Right lobe of liver (tissue), 6 donors: ENCODE data around the gene PCDHB3. TPM values are rescaled to one million over a fixed set of nuclear protein-coding genes. Genes with fewer than 3 reads are reported as not detected.
"Not testable (repeated sequence)": the region's sequence is repeated elsewhere in the genome, so short reads cannot be mapped to it uniquely, and the experiment has no call there.

Source experiments
- ATAC-seq, 4 donors: fragments of 200-7000 bp; cut with Tn5 transposase; one replicate each; pipeline ENCODE4 v1.9.1; 2020; ENCODE audit warnings: mild to moderate bottlenecking in 4 of 4, moderate library complexity in 4 of 4
- DNase-seq, 3 donors: peaks; one replicate each; pipeline ENCODE4 v3.0.0-alpha.2; 2020
- H3K27ac ChIP-seq, 3 donors: fragments of 200-600 bp; one replicate each; pipeline ENCODE4 v1.8.0; 2022
- H3K27me3 ChIP-seq, 2 donors: fragments of 200-600 bp; one replicate each; pipeline ENCODE4 v1.8.0; 2022
- H3K36me3 ChIP-seq, 4 donors: fragments of 200-600 bp; sonication (generic) in 1 of 4; one replicate each; pipeline versions ENCODE4 v1.5.1 to v1.8.0; 2017 to 2022; ENCODE audit warnings: control low read depth in 1 of 4
- H3K4me1 ChIP-seq, 4 donors: fragments of 200-600 bp; sonication (generic) in 1 of 4; one replicate each; pipeline versions ENCODE4 v1.5.1 to v1.8.0; 2017 to 2022; ENCODE audit warnings: control low read depth in 1 of 4
- H3K4me3 ChIP-seq, 3 donors: fragments of 200-600 bp; one replicate each; pipeline ENCODE4 v1.8.0; 2022
- H3K9me3 ChIP-seq, 4 donors: fragments of 200-600 bp; sonication (generic) in 1 of 4; one replicate each; pipeline versions ENCODE4 v1.5.1 to v1.8.0; 2017 to 2022; ENCODE audit warnings: control low read depth in 1 of 4
- CTCF ChIP-seq, 4 donors: fragments of 200-600 bp in 3 of 4; fragments of 450-650 bp in 1 of 4; IDR thresholded peaks; one replicate each; pipeline versions ENCODE4 v1.5.1 to v1.8.0; 2016 to 2022; ENCODE audit warnings: antibody characterized with exemption in 4 of 4, mild to moderate bottlenecking in 2 of 4
- POLR2A ChIP-seq: fragments of 450-650 bp; IDR thresholded peaks from one replicate; pipeline ENCODE4 v1.6.1; 2017; ENCODE audit warnings: antibody characterized with exemption, mild to moderate bottlenecking
- WGBS: methylation state at CpG from one replicate; pipeline ENCODE4 v1.1.6; 2018; ENCODE audit warnings: low coverage, low lambda C conversion rate; ENCODE audit not compliant: insufficient coverage; ENCODE audit errors: missing lambda C conversion rate; 5-methylcytosine and 5-hydroxymethylcytosine counted together
- intact Hi-C, 2 donors: fragments of 100-400 bp; cut with DNase I; formaldehyde crosslinking; loops; one replicate each; pipeline versions ENCODE4 v1.11.2 to v1.14.1; 2022
- total RNA-seq, 6 experiments: library from RNA; depleted of rRNA in 2 of 6; stranded (reverse); fragments of >200 nt in 2 of 6; fragmentation: NEBNext Ultra II Directional in 3 of 6; extraction: Animal tissue kit (Norgen Biotek cat#: 25700) in 3 of 6; gene quantifications; one replicate each; pipeline versions ENCODE4 v1.1.0 to v1.2.4, GENCODE V29; 2016 to 2023
- donor health status: DM: no; HTN: yes; CAD: no.
- donor health status: DM: no; HTN: no; CAD: no.
- donor health status: DM: no; HTN: no; CAD: no.
- donor health status: DM: no; HTN: yes; CAD: no.
- donor health status: DM: no; HTN: yes; CAD: no.

PCDHB3 gene
- total RNA-seq, 6 experiments from 2014 or later = 0.07 to 0.31 (median 0.30) TPM; not detected in 3

- Histone ChIP-seq H3K27ac (no peak overlapping the region), H3K4me1 (no peaks in the 10 kb centered on the region), H3K36me3 (no peaks in the 10 kb centered on the region), H3K9me3 (peaks cover 0 to 3% (median 0%) of the 10 kb centered on the region in 4 donors), H3K27me3 (peaks cover 0 to 12% of the 10 kb centered on the region in 2 donors), H3K4me3 (peak overlapping the region in 1 of 3 donors; percentile 6)
- TF ChIP-seq CTCF (IDR thresholded peaks at IDR 0.05) (no peak), POLR2A (no peak)
- intact Hi-C loops = no loop called here
- WGBS = 18% methylated on average over 10 of the region's 12 CpGs
- DNase-seq (no peak), ATAC-seq (no peak)
Measured at GRCh38 chr5:141121985-141122384, 21.7 kb downstream of the PCDHB3 start.

GRCh38 chr5:141123396-141124135, 23.3 kb downstream of the PCDHB3 start:
- ATAC-seq, intact Hi-C loops, H3K36me3 ChIP-seq, H3K27ac ChIP-seq, H3K4me3 ChIP-seq, H3K4me1 ChIP-seq, H3K9me3 ChIP-seq, DNase-seq: not testable (repeated sequence)
- 35% methylated on average over 4 of the region's 73 CpGs for WGBS
- H3K27me3 ChIP-seq = peaks cover 6 to 12% of the 10 kb centered on the region in 2 donors

- Histone ChIP-seq H3K9me3 (no peaks in the 10 kb centered on the region), H3K27ac (no peak overlapping the region), H3K36me3 (no peaks in the 10 kb centered on the region), H3K27me3 (peaks cover 6 to 12% of the 10 kb centered on the region in 2 donors), H3K4me3 (no peak overlapping the region), H3K4me1 (no peaks in the 10 kb centered on the region)
- 89% methylated on average over 1 of the region's 1 CpG for WGBS
- TF ChIP-seq CTCF (IDR thresholded peaks at IDR 0.05) = no peak
- TF ChIP-seq POLR2A = no peak
- intact Hi-C loops = no loop called here
- ATAC-seq = no peak
- no peak for DNase-seq
Measured at GRCh38 chr5:141127305-141127704, 27.0 kb downstream of the PCDHB3 start.

GRCh38 chr5:141135030-141135717, 34.9 kb downstream of the PCDHB3 start, which contains the start of gene PCDHB5:
PCDHB5 (plus strand) TSS chr5:141135206; CDS start chr5:141135435, 229 bp downstream.
- H3K36me3 ChIP-seq = no peaks in the 10 kb centered on the region
- DNase-seq (no peak), ATAC-seq (peak; percentile 42 to 64 (median 62))
- no peak within 1 kb of the TSS for H3K27ac ChIP-seq
- H3K9me3 ChIP-seq = no peaks in the 10 kb centered on the region
- TF ChIP-seq POLR2A = no peak
- TF ChIP-seq CTCF (IDR thresholded peaks at IDR 0.05) = peak; percentile 13 to 43 (median 32)
- H3K27me3 ChIP-seq = no peaks in the 10 kb centered on the region
- intact Hi-C loops = no loop called here
- 11% methylated on average over 20 of the region's 22 CpGs for WGBS
- H3K4me3 ChIP-seq = peak within 1 kb of the TSS in 2 of 3 donors; percentile 34
- no peaks in the 10 kb centered on the region for H3K4me1 ChIP-seq

GRCh38 chr5:141135718-141136266, 35.5 kb downstream of the PCDHB3 start:
- Histone ChIP-seq H3K27me3 (no peaks in the 10 kb centered on the region), H3K4me3 (peak overlapping the region in 2 of 3 donors; percentile 34), H3K36me3 (no peaks in the 10 kb centered on the region), H3K4me1 (no peaks in the 10 kb centered on the region), H3K9me3 (no peaks in the 10 kb centered on the region), H3K27ac (no peak overlapping the region)
- DNase-seq (no peak), ATAC-seq (no peak)
- WGBS = 49% methylated on average over 17 of the region's 19 CpGs
- intact Hi-C loops = no loop called here
- no peak for TF ChIP-seq POLR2A
- no peak for TF ChIP-seq CTCF (IDR thresholded peaks at IDR 0.05)

GRCh38 chr5:141137346-141137745, 37.1 kb downstream of the PCDHB3 start:
- H3K36me3 ChIP-seq, H3K27me3 ChIP-seq, H3K4me1 ChIP-seq, ATAC-seq, H3K27ac ChIP-seq, intact Hi-C loops, H3K4me3 ChIP-seq, H3K9me3 ChIP-seq, DNase-seq: not testable (repeated sequence)
- 29% methylated on average over 3 of the region's 34 CpGs for WGBS
